Midbrain (tissue), 1 donor: ENCODE data around the gene CENPB.
A peak's percentile ranks its signal among the peaks of the same experiment; 100 is the strongest.
"Not testable (repeated sequence)": the region's sequence is repeated elsewhere in the genome, so short reads cannot be mapped to it uniquely, and the experiment has no call there.

Experiments used
- DNase-seq: peaks from one replicate; lab custom pipeline; 2025; lab: John Stamatoyannopoulos, UW

The CENPB gene, protein sequence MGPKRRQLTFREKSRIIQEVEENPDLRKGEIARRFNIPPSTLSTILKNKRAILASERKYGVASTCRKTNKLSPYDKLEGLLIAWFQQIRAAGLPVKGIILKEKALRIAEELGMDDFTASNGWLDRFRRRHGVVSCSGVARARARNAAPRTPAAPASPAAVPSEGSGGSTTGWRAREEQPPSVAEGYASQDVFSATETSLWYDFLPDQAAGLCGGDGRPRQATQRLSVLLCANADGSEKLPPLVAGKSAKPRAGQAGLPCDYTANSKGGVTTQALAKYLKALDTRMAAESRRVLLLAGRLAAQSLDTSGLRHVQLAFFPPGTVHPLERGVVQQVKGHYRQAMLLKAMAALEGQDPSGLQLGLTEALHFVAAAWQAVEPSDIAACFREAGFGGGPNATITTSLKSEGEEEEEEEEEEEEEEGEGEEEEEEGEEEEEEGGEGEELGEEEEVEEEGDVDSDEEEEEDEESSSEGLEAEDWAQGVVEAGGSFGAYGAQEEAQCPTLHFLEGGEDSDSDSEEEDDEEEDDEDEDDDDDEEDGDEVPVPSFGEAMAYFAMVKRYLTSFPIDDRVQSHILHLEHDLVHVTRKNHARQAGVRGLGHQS

DNA sequence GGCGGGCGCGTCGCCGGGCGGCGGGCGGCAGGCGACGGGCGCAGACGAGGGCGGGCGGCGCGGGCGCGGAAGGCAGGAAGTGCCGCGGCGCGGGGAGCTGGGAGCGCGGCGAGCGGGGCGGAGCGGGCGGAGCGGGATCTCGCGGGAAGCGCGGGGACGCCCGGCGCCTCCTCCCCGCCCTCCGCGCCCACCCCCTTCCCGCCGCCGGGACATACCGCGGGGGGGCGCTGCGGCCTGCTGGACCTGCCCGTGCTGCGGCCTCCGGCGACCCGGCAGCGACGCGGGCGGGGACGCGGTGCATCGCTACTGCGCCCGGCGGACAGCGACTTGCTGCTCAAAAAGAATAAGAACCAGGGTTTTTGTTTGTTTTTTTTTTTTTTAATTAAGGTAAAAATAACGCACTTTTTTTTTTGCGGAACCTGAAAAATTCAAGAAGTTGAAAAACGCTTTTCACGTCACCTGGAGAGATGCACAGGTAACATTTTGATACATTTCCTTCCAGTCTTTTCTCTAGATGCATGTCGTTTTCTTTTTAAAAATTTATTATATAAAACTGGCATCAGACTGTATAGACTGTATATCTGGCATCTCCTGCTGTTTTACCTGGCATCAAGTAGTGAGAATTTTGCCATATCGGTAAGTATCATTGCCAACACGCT is at the start of gene CENPB:
CENPB (minus strand) TSS at position 76 of the 659 bp plus-strand sequence. CDS start 257 bp downstream, outside the sequence.
- DNase-seq: peak; percentile 93

DNA sequence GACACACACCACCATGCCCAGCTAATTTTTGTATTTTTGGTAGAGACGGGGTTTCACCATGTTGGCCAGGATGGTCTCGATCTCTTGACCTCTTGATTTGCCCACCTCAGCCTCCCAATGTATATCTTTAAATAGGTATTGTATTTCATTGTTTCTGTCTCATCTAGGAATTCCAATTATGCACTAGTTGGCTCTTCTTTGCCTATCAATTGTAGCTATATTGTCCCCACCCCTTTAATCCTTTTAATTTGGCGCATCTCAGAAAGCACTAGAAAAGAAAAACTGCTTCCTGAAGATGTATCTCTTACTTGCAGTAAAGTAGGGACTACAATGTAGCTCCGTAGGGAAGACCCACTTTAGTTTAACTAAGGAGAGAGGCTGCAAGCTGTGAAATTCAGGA is 49.6 kb upstream of the CENPB start:
- DNase-seq: no peak

DNA sequence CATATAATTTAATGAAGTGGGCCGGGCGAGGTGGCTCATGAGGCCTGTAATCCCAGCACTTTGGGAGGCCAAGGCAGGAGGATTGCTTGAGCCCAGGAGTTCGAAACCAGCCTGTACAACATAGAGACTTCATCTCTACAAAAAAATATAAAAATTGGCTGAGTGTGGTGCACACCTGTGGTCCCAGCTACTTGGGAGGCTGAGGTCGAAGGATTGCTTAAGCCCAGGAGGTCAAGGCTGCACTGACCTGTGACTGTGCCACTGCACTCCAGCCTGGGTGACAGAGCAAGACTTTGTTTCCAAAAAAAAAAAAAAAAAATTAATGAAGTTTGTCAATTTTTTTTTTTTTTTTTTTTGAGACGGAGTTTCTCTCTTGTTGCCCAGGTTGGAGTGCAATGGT is 43.4 kb upstream of the CENPB start:
- not testable (repeated sequence) for DNase-seq

DNA sequence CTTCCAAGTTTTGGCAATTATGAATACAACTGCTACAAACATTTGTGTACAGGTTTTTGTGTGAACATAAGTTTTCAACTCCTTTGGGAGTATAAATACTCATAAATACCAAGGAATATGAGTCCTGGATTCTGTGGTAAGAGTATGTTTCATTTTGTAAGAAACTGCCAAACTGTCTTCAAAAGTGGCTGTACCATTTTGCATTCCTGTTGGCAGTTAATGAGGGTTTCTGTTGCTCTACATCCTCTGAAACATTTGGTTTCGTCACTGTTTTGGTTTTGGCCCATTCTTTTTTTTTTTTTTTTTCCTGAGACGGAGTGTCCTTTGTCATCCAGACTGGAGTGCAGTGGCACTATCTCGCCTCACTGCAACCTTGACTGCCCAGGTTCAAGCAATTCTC is 42.3 kb upstream of the CENPB start:
- no peak for DNase-seq

DNA sequence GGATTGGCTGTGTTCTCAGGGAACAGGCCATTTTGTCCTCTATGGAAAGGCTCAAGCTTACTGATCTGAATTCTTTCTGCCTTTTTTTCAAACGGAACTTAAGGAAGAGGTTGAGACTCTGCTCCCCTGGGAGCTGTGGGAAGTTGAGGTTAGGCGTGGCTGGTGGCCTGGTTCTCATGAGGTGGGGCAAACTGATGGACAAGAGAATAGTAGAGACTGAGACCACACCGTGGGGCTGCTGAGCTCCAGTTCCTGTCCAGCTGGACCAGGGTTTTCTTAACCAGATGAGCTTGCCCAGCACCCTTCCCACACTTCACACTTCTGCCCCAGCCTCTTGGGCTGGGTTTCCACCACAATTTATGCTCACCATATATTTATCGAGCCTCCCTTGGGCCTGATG is 39.9 kb upstream of the CENPB start:
- DNase-seq: no peak

DNA sequence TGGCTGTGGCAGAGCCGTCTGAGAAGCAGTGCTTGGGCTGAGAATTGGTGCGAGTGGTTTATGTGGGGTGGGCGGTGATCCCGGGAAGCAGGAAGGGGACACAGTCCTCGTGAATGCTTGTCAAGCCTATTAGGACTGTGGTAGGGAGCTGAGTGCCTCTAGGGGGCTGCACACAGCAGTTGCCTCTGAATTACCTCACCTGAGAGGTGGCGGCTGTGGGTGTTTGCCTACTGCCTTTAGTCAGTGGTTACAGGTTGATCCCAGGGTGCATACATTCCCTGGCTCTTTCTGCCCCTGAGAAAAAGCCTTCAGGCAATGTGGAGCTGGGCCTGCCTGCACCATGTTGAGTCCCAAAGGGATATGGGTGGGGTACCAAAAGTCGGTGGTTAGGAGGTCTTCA is 39.0 kb upstream of the CENPB start:
- DNase-seq: no peak

DNA sequence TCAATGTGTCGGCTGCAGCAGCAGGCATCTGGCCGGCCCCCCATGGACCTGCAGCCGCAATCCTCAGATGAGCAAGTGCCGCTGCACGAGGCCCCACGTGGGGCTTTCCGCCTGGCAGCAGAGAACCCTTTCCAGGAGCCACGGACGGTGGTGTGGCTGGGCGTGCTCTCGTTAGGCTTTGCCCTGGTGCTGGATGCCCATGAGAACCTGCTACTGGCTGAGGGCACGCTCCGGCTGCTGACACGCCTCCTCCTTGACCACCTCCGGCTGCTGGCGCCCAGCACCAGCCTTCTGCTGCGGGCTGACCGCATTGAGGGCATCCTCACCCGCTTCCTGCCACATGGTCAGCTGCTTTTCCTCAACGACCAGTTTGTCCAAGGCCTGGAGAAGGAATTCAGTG is 37.3 kb upstream of the CENPB start:
- DNase-seq: no peak

DNA sequence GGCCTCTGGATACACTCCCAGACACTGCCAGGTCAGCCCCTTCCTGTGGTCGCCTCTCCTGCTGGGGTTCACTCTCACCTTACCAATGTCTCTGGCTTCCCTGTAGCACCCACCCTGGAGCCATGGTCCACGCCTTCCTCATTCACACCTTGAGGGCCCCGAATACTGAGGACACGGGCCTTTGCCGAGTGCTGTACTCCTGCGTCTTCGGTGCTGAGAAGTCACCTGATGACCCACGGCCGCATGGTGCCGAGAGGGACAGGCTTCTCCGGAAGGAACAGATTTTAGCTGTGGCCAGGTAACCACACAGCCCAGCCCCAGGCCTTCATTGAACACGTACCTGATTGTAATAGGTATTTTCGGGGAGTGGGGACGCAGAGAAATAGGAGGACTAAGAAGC is 35.5 kb upstream of the CENPB start:
- DNase-seq: no peak

DNA sequence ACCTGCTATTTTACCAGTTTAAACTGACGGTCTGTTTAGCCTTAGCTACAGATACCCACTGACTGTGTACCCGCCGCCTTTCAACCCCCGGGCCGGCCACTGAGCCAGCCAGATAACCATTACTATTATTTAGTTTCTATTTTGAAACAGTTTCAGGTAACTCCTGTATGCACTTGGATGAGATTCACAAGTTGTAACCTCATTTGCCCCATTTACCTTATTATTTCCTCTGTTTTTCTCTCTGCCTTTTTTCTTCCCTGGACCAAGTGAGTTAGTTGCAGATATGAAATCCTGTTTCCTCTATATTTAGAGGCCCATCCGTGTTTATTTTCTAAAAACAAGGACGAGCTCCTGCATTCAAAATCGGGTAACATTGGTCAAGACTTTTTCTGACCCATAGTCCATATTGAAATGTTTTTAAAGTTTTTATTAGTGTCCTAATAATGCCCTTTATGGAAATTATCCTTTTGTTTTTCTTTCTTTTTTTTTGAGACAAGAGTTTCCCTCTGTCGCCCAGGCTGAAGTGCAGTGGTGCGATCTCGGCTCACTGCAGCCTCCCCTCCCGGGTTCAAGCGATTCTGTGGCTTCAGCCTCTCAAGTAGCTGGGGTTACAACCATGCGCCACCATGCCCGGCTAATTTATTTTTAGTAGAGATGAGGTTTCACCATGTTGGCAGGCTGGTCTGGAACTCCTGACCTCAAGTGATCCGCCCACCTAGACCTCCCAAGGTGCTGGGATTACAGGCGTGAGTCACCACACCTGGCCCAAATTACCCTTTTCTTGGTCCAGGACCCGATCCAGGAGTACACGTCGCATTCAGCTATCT is 34.6 kb upstream of the CENPB start:
- no peak for DNase-seq

DNA sequence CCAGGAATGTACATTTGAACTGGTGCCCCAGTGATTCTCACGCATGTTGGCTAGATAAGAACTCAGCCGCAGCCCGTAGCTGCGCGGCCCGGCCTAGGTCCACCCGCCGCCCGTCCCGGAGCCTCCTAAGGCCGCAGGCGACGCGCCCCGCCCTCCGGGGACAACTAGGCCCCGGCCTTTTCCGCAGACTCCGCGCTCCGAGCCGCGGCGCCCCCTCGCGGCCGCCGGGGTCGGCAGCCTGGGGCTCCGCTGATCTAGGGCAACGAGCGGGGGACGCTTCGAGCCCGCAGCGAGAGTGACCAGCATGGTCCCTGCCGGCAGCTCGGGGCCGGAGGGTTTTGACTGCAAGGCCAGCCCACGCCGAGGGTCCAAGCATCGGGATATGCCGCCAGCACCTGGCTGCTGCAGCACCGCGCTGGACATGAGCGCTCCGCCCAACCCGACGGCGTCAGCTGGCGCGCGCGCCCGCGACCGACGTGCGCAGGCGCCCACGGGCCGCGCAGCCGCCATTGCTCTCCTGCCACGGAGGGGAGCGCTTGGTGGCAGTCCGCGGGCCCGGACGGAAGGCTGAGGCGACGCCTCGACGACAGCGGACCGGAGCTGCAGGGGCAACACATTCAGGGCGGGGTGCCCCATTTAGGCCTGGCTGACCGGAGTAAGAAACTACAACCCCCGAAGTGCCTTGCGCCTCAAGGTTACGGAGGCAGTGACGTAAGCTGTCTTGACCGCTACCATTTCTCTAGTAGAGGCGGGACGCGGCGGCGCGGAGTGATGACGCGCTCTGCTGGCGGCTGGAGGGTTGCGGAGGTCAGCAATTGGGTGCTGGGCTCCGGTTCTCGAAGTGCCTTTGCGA is 33.7 kb upstream of the CENPB start, which contains the start of gene AP5S1:
AP5S1 (plus strand) TSS at position 500 of the 853 bp plus-strand sequence. CDS start 1,571 bp downstream, outside the sequence.
- peak; percentile 96 for DNase-seq

DNA sequence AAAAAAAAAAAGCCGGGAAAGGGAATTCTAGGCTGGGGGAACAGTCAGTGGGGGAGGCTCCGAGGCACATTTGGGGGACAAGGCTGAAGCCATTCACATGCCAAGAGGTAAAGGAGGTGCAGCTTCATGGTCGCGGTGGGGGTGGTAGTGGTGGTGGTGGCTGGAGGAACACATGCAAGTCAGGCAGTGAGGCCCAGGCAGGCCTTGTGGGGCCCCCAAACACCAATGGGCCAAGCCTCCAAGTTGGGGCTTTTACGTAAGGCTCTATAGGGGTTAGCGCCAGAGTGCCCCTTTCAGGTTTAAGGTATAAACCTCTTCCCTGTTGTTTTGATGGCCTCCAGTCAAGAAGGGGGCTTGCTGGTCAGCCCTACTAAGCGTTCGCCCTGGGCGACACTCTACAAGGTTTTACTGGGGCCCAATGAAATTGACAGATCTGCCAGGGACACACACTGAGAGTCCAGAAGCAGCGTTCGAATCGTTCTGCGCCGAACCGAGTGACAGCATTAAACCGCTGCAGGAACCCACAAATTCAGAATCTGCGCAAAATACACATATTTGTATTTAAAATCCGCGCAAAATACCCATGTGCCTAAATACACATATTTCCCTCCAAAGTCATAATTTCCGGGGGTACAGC is 33.0 kb upstream of the CENPB start:
- DNase-seq: no peak

DNA sequence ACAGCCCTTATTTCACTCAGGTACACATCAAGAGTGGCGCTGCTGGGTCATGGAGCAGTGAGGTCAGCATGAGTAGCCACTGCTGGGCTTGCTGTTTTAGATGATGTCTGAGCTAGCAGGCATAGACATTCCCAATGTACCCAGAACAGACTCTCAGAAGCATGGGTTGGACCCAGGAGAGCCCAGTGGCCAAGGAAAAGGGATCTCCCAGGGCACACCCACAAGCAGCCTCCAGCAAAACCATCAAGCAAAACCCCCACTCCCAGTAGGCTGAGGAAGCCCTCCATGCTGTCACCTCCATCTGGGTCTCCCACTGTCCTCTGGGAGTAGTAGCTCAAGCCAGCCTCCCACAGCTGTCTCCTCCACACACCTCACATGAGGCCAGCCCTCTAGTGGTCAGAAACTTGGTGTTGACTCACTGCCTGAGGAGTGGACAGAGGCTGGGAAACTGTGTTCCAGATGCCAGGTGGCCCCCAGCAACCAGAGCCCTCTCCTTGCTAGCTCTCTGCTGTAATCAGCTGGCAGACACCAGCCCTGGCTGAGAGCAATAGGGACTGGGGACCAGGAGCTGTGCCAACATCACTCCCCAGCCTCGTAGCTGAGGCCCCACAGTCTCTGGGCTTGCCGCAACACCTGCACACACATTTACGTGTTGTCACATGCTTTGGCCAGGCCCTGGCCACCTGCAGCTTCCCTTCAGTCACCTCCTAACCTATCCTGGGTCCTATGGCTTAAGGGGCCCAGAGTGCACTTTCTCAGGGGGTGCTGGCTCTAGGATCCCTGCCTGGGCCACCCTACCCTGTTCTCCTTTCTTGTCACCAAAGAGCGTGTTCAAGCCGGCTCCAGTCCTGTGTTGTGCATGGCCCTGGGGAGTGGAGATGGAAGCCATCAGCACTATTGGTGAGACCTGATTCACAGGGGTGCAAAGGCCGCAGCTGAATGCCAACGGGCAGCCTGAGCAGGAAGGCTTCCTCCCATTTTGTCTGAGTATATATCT is 31.9 kb upstream of the CENPB start:
- DNase-seq: peak; percentile 16

DNA sequence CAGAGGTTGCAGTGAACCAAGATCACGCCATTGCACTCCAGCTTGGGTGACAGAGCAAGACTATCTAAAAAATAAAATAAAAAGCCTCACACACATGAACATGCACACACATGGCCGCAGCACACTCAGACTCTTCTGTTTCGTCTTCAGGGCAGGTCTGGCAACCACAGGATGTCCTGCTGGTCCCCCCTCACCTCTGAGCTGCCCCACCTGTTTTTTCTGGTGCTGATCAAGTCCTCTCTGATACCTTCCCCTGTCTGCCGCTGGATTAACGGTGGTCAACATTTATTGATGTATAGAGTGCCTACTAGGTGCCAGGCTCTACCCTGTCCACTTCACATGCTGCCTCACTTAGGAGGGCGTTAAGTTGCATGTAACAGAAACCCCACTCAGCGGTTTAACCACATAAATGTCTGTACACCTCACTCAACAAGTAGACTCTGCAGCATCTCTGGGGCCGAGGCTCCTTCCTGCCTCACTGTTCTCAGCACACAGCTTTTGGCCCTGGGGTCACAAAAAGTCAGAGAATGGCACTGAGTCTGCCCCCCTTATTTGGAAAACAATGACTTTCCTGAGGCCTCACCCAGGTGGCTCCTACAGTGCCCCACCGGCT is 29.3 kb upstream of the CENPB start:
- DNase-seq: no peak

DNA sequence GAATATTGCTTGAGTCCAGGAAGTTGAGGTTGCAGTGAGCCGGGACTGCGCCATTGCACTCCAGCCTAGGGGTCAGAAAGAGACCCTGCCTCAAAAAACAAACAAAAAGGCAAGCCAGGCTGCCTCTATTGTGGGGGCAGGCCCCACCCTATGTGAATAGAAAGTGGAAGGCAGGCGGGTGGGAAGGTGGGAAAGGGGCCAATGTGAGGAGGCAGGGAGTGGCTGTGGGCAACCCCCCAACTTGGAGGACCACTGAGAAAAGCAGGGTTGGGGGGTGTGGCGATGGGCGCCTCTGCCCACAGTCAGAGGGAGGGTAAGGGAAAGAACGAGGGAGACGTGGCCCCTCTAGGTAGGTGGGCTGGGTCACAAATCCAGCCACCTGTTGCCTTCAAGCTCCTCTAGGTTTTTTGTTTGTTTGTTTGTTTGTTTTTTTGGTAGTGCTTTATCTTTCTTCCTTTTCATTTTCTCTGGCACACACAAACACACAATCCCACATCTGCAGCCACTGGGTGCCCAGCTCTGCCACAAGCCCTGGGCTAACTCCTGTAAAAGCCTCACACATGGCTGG is 28.5 kb upstream of the CENPB start:
- DNase-seq: no peak

DNA sequence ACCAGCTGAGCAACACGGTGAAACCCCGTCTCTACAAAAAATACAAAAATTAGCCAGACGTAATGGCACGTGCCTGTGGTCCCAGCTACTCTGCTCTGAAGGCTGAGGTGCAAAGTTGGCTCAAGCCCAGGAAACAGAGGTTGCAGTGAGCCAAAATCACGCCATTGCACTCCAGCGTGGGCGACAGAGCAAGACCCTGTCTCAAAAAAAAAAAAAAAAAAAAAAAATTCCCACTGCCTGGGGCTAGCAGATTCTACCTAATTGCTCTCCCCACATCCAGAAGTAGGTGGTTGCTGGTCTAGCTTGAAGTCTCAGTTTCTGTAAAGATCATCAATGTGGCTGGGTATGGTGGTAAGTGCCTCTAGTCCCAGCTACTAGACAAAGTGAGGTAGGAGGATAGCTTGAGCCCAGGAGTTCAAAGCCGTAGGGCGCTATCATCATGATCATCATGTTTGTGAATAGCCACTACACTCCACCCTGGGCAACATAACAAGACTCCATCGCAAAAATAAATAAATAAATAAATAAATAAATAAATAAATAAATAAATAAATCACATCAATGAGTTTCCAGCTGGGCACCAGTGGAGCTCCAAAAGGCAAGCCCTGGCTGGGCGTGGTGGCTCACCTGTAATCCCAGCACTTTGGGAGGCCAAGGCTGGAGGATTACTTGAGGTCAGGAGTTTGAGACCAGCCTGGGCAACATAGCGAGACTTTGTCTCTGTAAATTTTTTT is 27.5 kb upstream of the CENPB start:
- DNase-seq: no peak

DNA sequence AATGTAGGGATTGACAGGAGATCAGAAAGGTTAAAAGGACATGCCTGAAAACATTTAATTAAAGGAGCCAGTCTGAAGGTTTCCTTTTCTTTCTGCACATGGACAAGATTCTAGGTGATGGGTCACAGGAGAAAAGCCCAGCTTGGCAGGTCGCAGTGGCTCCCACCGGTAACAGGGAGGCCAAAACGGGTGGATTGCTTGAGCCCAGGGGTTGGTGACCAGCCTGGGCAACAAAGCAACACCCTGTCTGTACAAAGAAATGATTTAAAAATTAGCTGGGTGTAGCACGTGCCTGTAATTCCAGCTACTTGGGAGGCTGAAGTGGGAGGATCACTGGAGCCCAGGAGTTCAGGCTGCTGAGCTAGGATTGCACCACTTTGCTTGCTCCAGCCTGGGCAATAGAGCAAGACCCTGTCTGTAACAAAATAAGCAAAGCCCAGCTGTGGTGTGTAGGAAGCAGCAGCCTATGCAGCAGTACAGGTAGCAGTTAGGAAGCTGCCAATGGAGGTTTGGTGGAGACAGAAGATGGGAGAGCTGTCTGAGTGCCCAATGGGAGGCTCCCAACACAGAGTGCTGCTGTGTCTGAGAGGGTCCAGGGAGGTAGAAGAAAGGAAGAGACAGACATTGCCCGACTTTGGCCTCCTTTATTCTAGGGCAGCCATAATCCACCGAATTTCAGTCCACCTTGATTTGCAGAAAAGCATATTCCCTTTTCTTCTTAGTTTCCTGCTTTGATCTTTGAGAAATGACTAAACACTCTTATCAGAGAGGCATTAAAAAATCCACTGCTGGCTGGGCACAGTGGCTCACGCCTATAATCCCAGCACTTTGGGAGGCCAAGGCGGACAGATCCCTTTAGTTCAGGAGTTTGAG is 26.7 kb upstream of the CENPB start:
- DNase-seq: no peak

DNA sequence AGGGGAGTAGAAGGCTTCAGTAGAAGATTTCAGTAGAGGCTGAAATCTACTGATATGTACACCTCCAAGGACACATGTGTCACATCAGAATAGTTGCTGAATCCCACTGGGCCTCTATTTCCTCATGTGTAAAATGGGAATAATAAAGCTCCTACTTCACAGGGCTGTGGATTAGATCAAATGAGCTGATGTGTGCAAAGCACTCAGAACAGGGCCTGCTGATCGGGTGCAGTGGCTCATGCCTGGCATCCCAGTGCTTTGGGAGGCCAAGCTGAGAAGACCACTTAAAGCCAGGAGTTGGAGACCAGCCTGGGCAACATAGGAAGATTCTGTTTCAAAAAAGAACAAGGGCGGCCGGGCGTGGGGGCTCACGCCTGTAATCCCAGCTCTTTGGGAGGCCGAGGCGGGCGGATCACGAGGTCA is 25.7 kb upstream of the CENPB start:
- no peak for DNase-seq
